A549 (cell line): ENCODE measurements around the gene CABP4. TPM values are rescaled to one million over a fixed set of nuclear protein-coding genes. Genes with fewer than 3 reads are reported as not detected.

Experiments used
- ATAC-seq, 2 experiments: fragments of 200-7000 bp in 1 of 2; fragments of >200 bp in 1 of 2; cut with Nextera tagmentation in 1 of 2; cut with Tn5 transposase in 1 of 2; 3 replicates each; pipeline versions ENCODE4 v1.8.0 to v1.9.1; 2018 to 2020; ENCODE audit warnings: mild to moderate bottlenecking in 1 of 2, moderate library complexity in 1 of 2
- CTCF ChIA-PET: fragments of 300-600 bp; sonication (Branson Sonifier 250); formaldehyde crosslinking; extraction: SDS; loops from one replicate; lab custom pipeline; 2021; ENCODE audit warnings: antibody characterized with exemption, inconsistent platforms; lab: Yijun Ruan, JAX
- POLR2A ChIA-PET: fragments of 350-600 bp; formaldehyde crosslinking; extraction: SDS; loops from one replicate; lab custom pipeline; 2021; ENCODE audit warnings: antibody characterized with exemption, inconsistent platforms; lab: Yijun Ruan, JAX
- DNase-seq, 2 experiments: peaks; one replicate each; pipeline versions ENCODE4 v3.0.0 to v3.0.0-alpha.2; 2011 to 2016; ENCODE audit warnings: low read depth in 1 of 2, low spot score in 1 of 2
- FAIRE-seq: peaks from 2 replicates; lab custom pipeline; 2011; peaks lifted over from hg19 to GRCh38; lab: Jason Lieb, UNC
- H3K27ac ChIP-seq, 2 experiments: fragments of >200 bp; sonication (Bioruptor Twin); formaldehyde crosslinking; 3 replicates each; pipeline ENCODE4 v1.5.1; 2016 to 2017
- H3K4me1 ChIP-seq: fragments of >200 bp; sonication (Bioruptor Twin); formaldehyde crosslinking; 3 replicates; pipeline ENCODE4 v1.6.1; 2016
- H3K4me2 ChIP-seq: fragments of >200 bp; sonication (Bioruptor Twin); formaldehyde crosslinking; 3 replicates; pipeline ENCODE4 v1.6.1; 2016
- H3K4me3 ChIP-seq: fragments of >200 bp; sonication (Bioruptor Twin); formaldehyde crosslinking; 3 replicates; pipeline ENCODE4 v1.5.1; 2016
- H3K9me3 ChIP-seq: fragments of >200 bp; sonication (Bioruptor Twin); formaldehyde crosslinking; 3 replicates; pipeline ENCODE4 v1.6.1; 2016
- BCL3 ChIP-seq: fragments of >200 bp; sonication (Bioruptor Twin); formaldehyde crosslinking; IDR thresholded peaks from 3 replicates; pipeline ENCODE4 v1.6.1; 2016
- CHD2 ChIP-seq: fragments of 150-350 bp; IDR thresholded peaks from 2 replicates; pipeline ENCODE4 v1.6.1; 2014; ENCODE audit warnings: low read length; ENCODE audit not compliant: partially characterized antibody
- EHF ChIP-seq: fragments of 250-450 bp; sonication (Bioruptor Pico); IDR thresholded peaks from 2 replicates; pipeline ENCODE4 v1.5.0; 2020; ENCODE audit warnings: mild to moderate bottlenecking
- EHMT2 ChIP-seq: fragments of 200-600 bp; sonication (generic); IDR thresholded peaks from 2 replicates; pipeline ENCODE4 v1.6.1; 2016; ENCODE audit warnings: antibody characterized with exemption, low read depth, mild to moderate bottlenecking, moderate library complexity
- ESRRA ChIP-seq: fragments of 150-350 bp; IDR thresholded peaks from 2 replicates; pipeline ENCODE4 v1.6.1; 2014; ENCODE audit warnings: mild to moderate bottlenecking, low read length, borderline replicate concordance
- FOSB ChIP-seq: fragments of 250-450 bp; sonication (Bioruptor Pico); IDR thresholded peaks from 2 replicates; pipeline ENCODE4 v1.5.0; 2020; ENCODE audit warnings: mild to moderate bottlenecking, moderate library complexity
- FOXS1 ChIP-seq: fragments of 250-450 bp; sonication (Bioruptor Pico); IDR thresholded peaks from 2 replicates; pipeline ENCODE4 v1.5.0; 2020; ENCODE audit warnings: mild to moderate bottlenecking, moderate library complexity
- HMGXB4 ChIP-seq: fragments of 250-450 bp; sonication (Bioruptor Pico); IDR thresholded peaks from 2 replicates; pipeline ENCODE4 v1.5.0; 2021; ENCODE audit warnings: mild to moderate bottlenecking, moderate library complexity, borderline replicate concordance
- HOXA7 ChIP-seq: fragments of 250-450 bp; sonication (Bioruptor Pico); IDR thresholded peaks from 2 replicates; pipeline ENCODE4 v1.5.0; 2020; ENCODE audit warnings: mild to moderate bottlenecking, moderate library complexity
- KDM1A ChIP-seq: fragments of 200-600 bp; sonication (generic); IDR thresholded peaks from 2 replicates; pipeline ENCODE4 v1.6.1; 2016; ENCODE audit warnings: low read depth, mild to moderate bottlenecking
- KDM5A ChIP-seq: fragments of 200-600 bp; sonication (generic); IDR thresholded peaks from 2 replicates; pipeline ENCODE4 v1.6.1; 2016; ENCODE audit warnings: antibody characterized with exemption, mild to moderate bottlenecking
- MAFK ChIP-seq: fragments of 450-650 bp; IDR thresholded peaks from 2 replicates; pipeline ENCODE4 v1.6.1; 2014; ENCODE audit not compliant: partially characterized antibody
- MYC ChIP-seq: IDR thresholded peaks from 2 replicates; pipeline ENCODE4 v1.6.1; 2012; ENCODE audit warnings: mild to moderate bottlenecking, inconsistent platforms, low read length, improper control_type of control experiment, borderline replicate concordance
- NR3C1 ChIP-seq: fragments of >200 bp; sonication (Bioruptor Twin); formaldehyde crosslinking; IDR thresholded peaks from 3 replicates; pipeline ENCODE4 v1.6.1; 2017
- POLR2A ChIP-seq: IDR thresholded peaks from 2 replicates; pipeline ENCODE4 v1.6.1; 2012; ENCODE audit warnings: mild to moderate bottlenecking, low read length
- RARB ChIP-seq: fragments of 250-450 bp; sonication (Bioruptor Pico); IDR thresholded peaks from 2 replicates; pipeline ENCODE4 v1.8.0; 2021; ENCODE audit warnings: mild to moderate bottlenecking, moderate library complexity
- RCOR1 ChIP-seq: fragments of 150-350 bp; IDR thresholded peaks from 2 replicates; pipeline ENCODE4 v1.6.1; 2014; ENCODE audit warnings: antibody characterized with exemption, low read length, low read depth
- RFX5 ChIP-seq: fragments of 450-650 bp; IDR thresholded peaks from 2 replicates; pipeline ENCODE4 v1.7.1; 2014; ENCODE audit warnings: antibody characterized with exemption, mild to moderate bottlenecking, moderate library complexity
- SREBF2 ChIP-seq: fragments of 450-650 bp; IDR thresholded peaks from 2 replicates; pipeline ENCODE4 v1.6.1; 2014; ENCODE audit warnings: mild to moderate bottlenecking, moderate library complexity
- TP53 ChIP-seq: fragments of 250-450 bp; sonication (Bioruptor Pico); IDR thresholded peaks from 2 replicates; pipeline ENCODE4 v1.5.0; 2021; ENCODE audit warnings: mild to moderate bottlenecking, moderate library complexity
- ZC3H11A ChIP-seq: fragments of 450-650 bp; IDR thresholded peaks from 2 replicates; pipeline ENCODE4 v1.6.1; 2014; ENCODE audit warnings: antibody characterized with exemption, mild to moderate bottlenecking
- ZSCAN20 ChIP-seq: fragments of 250-450 bp; sonication (Bioruptor Pico); IDR thresholded peaks from 2 replicates; pipeline ENCODE4 v1.8.0; 2022; ENCODE audit warnings: mild to moderate bottlenecking, moderate library complexity
- WGBS: methylation state at CpG from one replicate; pipeline ENCODE4 v1.1.6; 2017; ENCODE audit errors: missing lambda C conversion rate; 5-methylcytosine and 5-hydroxymethylcytosine counted together
- polyA plus RNA-seq, 4 experiments: library from polyadenylated mRNA; depleted of rRNA in 3 of 4; stranded (reverse); fragments of >200 nt; fragmentation: RNase III in 1 of 4; extraction: RNeasy Plus Mini Kit Qiagen cat#74134 plus additional on column Dnase treatment in 1 of 4; gene quantifications; 2 replicates in 3 of 4; 3 replicates in 1 of 4; pipeline ENCODE4 v1.2.3, GENCODE V29; 2011 to 2017
- TF ChIP-seq, protein P1 (sequence below): fragments of 450-650 bp; IDR thresholded peaks from 2 replicates; pipeline ENCODE4 v1.6.1; 2014; ENCODE audit warnings: antibody characterized with exemption

The CABP4 gene
- polyA plus RNA-seq, 2 of the 4 experiments (the other 2 are of a cell fraction) = not detected

- ATAC-seq (no peak), FAIRE-seq (no peak), DNase-seq (no peak)
- ChIA-PET POLR2A (no interaction called here), CTCF (no interaction called here)
- 93% methylated on average over 19 of the region's 21 CpGs for WGBS
- Histone ChIP-seq H3K4me2 (no peak overlapping the region), H3K4me1 (peaks cover 6% of the 10 kb centered on the region), H3K27ac (no peak overlapping the region), H3K9me3 (no peaks in the 10 kb centered on the region), H3K4me3 (no peak overlapping the region)
- TF ChIP-seq TP53 (CRISPR knock-in tag) (no peak), HOXA7 (CRISPR knock-in tag) (no peak), KDM1A (no peak), POLR2A (no peak), ESRRA (no peak), HMGXB4 (no peak), RFX5 (no peak), KDM5A (no peak)
- TF ChIP-seq, protein P1, sequence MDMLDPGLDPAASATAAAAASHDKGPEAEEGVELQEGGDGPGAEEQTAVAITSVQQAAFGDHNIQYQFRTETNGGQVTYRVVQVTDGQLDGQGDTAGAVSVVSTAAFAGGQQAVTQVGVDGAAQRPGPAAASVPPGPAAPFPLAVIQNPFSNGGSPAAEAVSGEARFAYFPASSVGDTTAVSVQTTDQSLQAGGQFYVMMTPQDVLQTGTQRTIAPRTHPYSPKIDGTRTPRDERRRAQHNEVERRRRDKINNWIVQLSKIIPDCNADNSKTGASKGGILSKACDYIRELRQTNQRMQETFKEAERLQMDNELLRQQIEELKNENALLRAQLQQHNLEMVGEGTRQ = no peak
These were observed 43.4 kb downstream of the CABP4 start for GRCh38 chr11:67498544-67498972.

- Histone ChIP-seq H3K4me1 (peaks cover 11% of the 10 kb centered on the region), H3K4me3 (no peak overlapping the region), H3K4me2 (no peak overlapping the region), H3K27ac (no peak overlapping the region), H3K9me3 (no peaks in the 10 kb centered on the region)
- DNase-seq (no peak), ATAC-seq (no peak), FAIRE-seq (no peak)
- CTCF ChIA-PET = interaction anchor here (1.1 to 1.3 kb wide), 3 partner anchors 99 to 143 kb away, joined by 3 to 5 read pairs (median 3); partner anchors contain the start of gene PPP1CA
- WGBS = 93% methylated on average over 12 of the region's 26 CpGs
- POLR2A ChIA-PET = no interaction called here
- TF ChIP-seq NR3C1 (no peak), RCOR1 (no peak), RARB (no peak), CHD2 (no peak), ZSCAN20 (no peak), SREBF2 (no peak), FOXS1 (CRISPR knock-in tag) (no peak), FOSB (CRISPR knock-in tag) (no peak), ZC3H11A (no peak), MAFK (no peak), KDM5A (no peak), EHF (no peak), BCL3 (no peak), MYC (no peak), EHMT2 (no peak)
These were observed 44.8 kb downstream of the CABP4 start for GRCh38 chr11:67499808-67500483.
